ENCODE results near the gene GRIK4. TPM values are rescaled to one million over a fixed set of nuclear protein-coding genes. Genes with fewer than 3 reads are reported as not detected.

The GRIK4 gene
- total RNA-seq, 2 experiments from 2014 or later, result not detected

- ChIA-PET POLR2A (no interaction called here), CTCF (no interaction called here)
- Mint-ChIP-seq H3K9me3 (no peaks in the 10 kb centered on the region), H3K4me3 (no peak overlapping the region), H3K4me1 (ENCODE audit: low read depth) (no peaks in the 10 kb centered on the region), H3K27ac (no peak overlapping the region), H3K36me3 (ENCODE audit: low read depth) (no peaks in the 10 kb centered on the region), H3K27me3 (peaks cover 26% of the 10 kb centered on the region)
- ATAC-seq (no peak), DNase-seq (no peak)
- TF ChIP-seq CTCF (IDR thresholded peaks at IDR 0.05), result no peak
- intact Hi-C loops (cut with micrococcal nuclease), result no loop called here
Measured at GRCh38 chr11:120978701-120979100, 467.2 kb downstream of the GRIK4 start.

GRCh38 chr11:120985718-120986569 lies 474.4 kb downstream of the GRIK4 start:
- Mint-ChIP-seq H3K27me3 (peaks cover 34% of the 10 kb centered on the region), H3K4me3 (peak overlapping the region; percentile 46), H3K4me1 (ENCODE audit: low read depth) (peaks cover 5% of the 10 kb centered on the region), H3K9me3 (no peaks in the 10 kb centered on the region), H3K36me3 (ENCODE audit: low read depth) (no peaks in the 10 kb centered on the region), H3K27ac (no peak overlapping the region)
- TF ChIP-seq CTCF (IDR thresholded peaks at IDR 0.05), result peak; percentile 35
- DNase-seq, result peak; percentile 35
- intact Hi-C loops (cut with micrococcal nuclease), result no loop called here
- ChIA-PET POLR2A (no interaction called here), CTCF (interaction anchor here (0.6 to 1.0 kb wide), 2 partner anchors 10 to 209 kb away, joined by 3 to 4 read pairs; no protein-coding TSS in a partner anchor)
- peak; percentile 90 for ATAC-seq

- ATAC-seq (no peak), DNase-seq (no peak)
- Mint-ChIP-seq H3K36me3 (ENCODE audit: low read depth) (no peaks in the 10 kb centered on the region), H3K4me3 (no peak overlapping the region), H3K27ac (no peak overlapping the region), H3K27me3 (peaks cover 22% of the 10 kb centered on the region), H3K4me1 (ENCODE audit: low read depth) (peaks cover 5% of the 10 kb centered on the region), H3K9me3 (no peaks in the 10 kb centered on the region)
- intact Hi-C loops (cut with micrococcal nuclease), result no loop called here
- POLR2A ChIA-PET, result interaction anchor here (0.9 kb wide), 1 partner anchor 35 kb away, joined by 3 read pairs; the partner anchor contains the start of gene TBCEL
- CTCF ChIA-PET, result interaction anchor here (1.6 kb wide), 1 partner anchor 205 kb away, joined by 5 read pairs; no protein-coding TSS in a partner anchor
- TF ChIP-seq CTCF (IDR thresholded peaks at IDR 0.05), result no peak
Measured at GRCh38 chr11:120988603-120989002, 477.1 kb downstream of the GRIK4 start.

- CTCF ChIA-PET, result no interaction called here
- Mint-ChIP-seq H3K27ac (no peak overlapping the region), H3K4me1 (ENCODE audit: low read depth) (peaks cover 6% of the 10 kb centered on the region), H3K27me3 (peaks cover 14% of the 10 kb centered on the region), H3K36me3 (ENCODE audit: low read depth) (no peaks in the 10 kb centered on the region), H3K9me3 (no peaks in the 10 kb centered on the region), H3K4me3 (no peak overlapping the region)
- TF ChIP-seq CTCF (IDR thresholded peaks at IDR 0.05), result no peak
- ATAC-seq, result no peak
- no peak for DNase-seq
- intact Hi-C loops (cut with micrococcal nuclease), result no loop called here
- POLR2A ChIA-PET, result no interaction called here
Measured at GRCh38 chr11:120991830-120992686, 480.5 kb downstream of the GRIK4 start.
